Measurements from ENCODE around the gene KRT86. TPM values are rescaled to one million over a fixed set of nuclear protein-coding genes. Genes with fewer than 3 reads are reported as not detected.

Gene KRT86
- total and polyA plus RNA-seq, 2 of the 8 experiments (the other 6 are each of a cell fraction or from before 2014, with no cell fraction given) = 0.12 TPM; not detected in 1

GRCh38 chr12:52333321-52333720 lies 58.9 kb downstream of the KRT86 start:
- H2BK5ac ChIP-seq (ENCODE audit: low read depth, low read length) = no peak overlapping the region
- no peaks in the 10 kb centered on the region for H3K79me2 ChIP-seq (ENCODE audit: control insufficient read depth in 1 of 2, insufficient read depth in 2 of 2, low read length in 2 of 2)
- no peak for TF ChIP-seq SP2 (IDR thresholded peaks at IDR 0.05; ENCODE audit: low read length)
- H3K23ac ChIP-seq (ENCODE audit: insufficient read length) = no peak overlapping the region
- no peak overlapping the region for H2BK120ac ChIP-seq (replicated peaks; ENCODE audit: low read depth, low read length)
- no peak overlapping the region for H4K5ac ChIP-seq (ENCODE audit: insufficient read length, low read depth, low read length)
- no peak overlapping the region for H4K91ac ChIP-seq (replicated peaks; ENCODE audit: insufficient read length, low read length)
- no peaks in the 10 kb centered on the region for H3K36me3 ChIP-seq (ENCODE audit: control insufficient read depth in 2 of 4, insufficient read depth in 4 of 4, low read length in 3 of 4)
- H3K4me3 ChIP-seq (ENCODE audit: extremely low read depth in 1 of 4, insufficient read depth in 2 of 4, low read depth in 3 of 4, low read length in 4 of 4) = no peak overlapping the region
- H2BK12ac ChIP-seq (ENCODE audit: low read depth, low read length) = no peak overlapping the region
- no peaks in the 10 kb centered on the region for H3K23me2 ChIP-seq (ENCODE audit: low read depth, low read length)
- H2BK15ac ChIP-seq (ENCODE audit: low read length) = no peak overlapping the region
- no peaks in the 10 kb centered on the region for H3K79me1 ChIP-seq (ENCODE audit: low read depth, low read length)
- no peak overlapping the region for H2AK5ac ChIP-seq (ENCODE audit: low read depth, low read length)
- H3K27me3 ChIP-seq (replicated peaks in 1 of 4; ENCODE audit: control insufficient read depth in 3 of 4, extremely low read depth in 1 of 4, insufficient read depth in 3 of 4, low read length in 3 of 4) = no peaks in the 10 kb centered on the region
- POLR2A ChIA-PET (ENCODE audit: partially characterized antibody) = no interaction called here
- H3K56ac ChIP-seq (replicated peaks; ENCODE audit: insufficient read length, low read depth, low read length) = no peak overlapping the region
- CTCF ChIA-PET (ENCODE audit: partially characterized antibody) = interaction anchor here (1.1 to 19.8 kb wide), 8 partner anchors 13 to 111 kb away, joined by 3 to 353 read pairs (median 5); partner anchors contain the start of genes KRT83 and KRT85
- no peak overlapping the region for H3K14ac ChIP-seq (ENCODE audit: insufficient read length)
- H4K20me1 ChIP-seq (replicated peaks in 1 of 2; ENCODE audit: control insufficient read depth in 1 of 2, insufficient read depth in 2 of 2, low read length in 2 of 2) = no peaks in the 10 kb centered on the region
- H3K4me1 ChIP-seq (replicated peaks in 1 of 4; ENCODE audit: control insufficient read depth in 3 of 4, insufficient read depth in 4 of 4, low read length in 3 of 4) = peaks cover 0 to 3% (median 0%) of the 10 kb centered on the region in 4 experiments; a peak in 1 of 7 replicates
- DNase-seq (ENCODE audit: low read depth in 1 of 2, low spot score in 2 of 2) (no peak), FAIRE-seq (no peak)
- H3K9me3 ChIP-seq (ENCODE audit: insufficient read depth in 2 of 2, low read depth in 1 of 2, low read length in 1 of 2) = no peaks in the 10 kb centered on the region
- H3K4me2 ChIP-seq (ENCODE audit: insufficient read depth in 1 of 2, low read depth in 2 of 2, low read length in 2 of 2) = no peak overlapping the region
- H3K9ac ChIP-seq (replicated peaks in 1 of 4; ENCODE audit: extremely low read depth in 1 of 4, low read depth in 3 of 4, low read length in 3 of 4) = no peak overlapping the region
- H3K18ac ChIP-seq (ENCODE audit: extremely low read depth, low read length) = no peak overlapping the region
- 91% methylated on average over 3 of the region's 3 CpGs; no CpG with 5 or more reads in 1 of the 2 experiments for WGBS, 2 experiments (ENCODE audit: extremely low coverage in 1 of 2, insufficient coverage in 1 of 2, insufficient read length in 1 of 2, insufficient replicate concordance in 2 of 2, low coverage in 1 of 2, low lambda C conversion rate in 2 of 2, missing lambda C conversion rate in 1 of 2)
- H4K8ac ChIP-seq (ENCODE audit: extremely low read depth, insufficient read depth, low read length) = no peak overlapping the region
- no peak overlapping the region for H3K4ac ChIP-seq (replicated peaks; ENCODE audit: insufficient read length, low read depth, low read length)
- H3K27ac ChIP-seq (ENCODE audit: low read depth, low read length) = no peak overlapping the region
- no peak overlapping the region for H2BK20ac ChIP-seq (ENCODE audit: low read length)
- no peak overlapping the region for H2AFZ ChIP-seq (ENCODE audit: low read length)
